Measurements from ENCODE around the gene CLCC1. TPM values are rescaled to one million over a fixed set of nuclear protein-coding genes. Genes with fewer than 3 reads are reported as not detected.
A peak's percentile ranks its signal among the peaks of the same experiment; 100 is the strongest.
"Not testable (repeated sequence)": the region's sequence is repeated elsewhere in the genome, so short reads cannot be mapped to it uniquely, and the experiment has no call there.

CLCC1 gene
- total RNA-seq, 8 experiments from 2014 or later: 21.2 to 33.7 (median 26.3) TPM

GRCh38 chr1:108955111-108955510, 8.2 kb downstream of the CLCC1 start:
- H3K27ac ChIP-seq: no peak overlapping the region
- ATAC-seq (replicated peaks in 6 of 8): no peak
- H3K4me1 ChIP-seq (replicated peaks in 1 of 2): no peaks in the 10 kb centered on the region
- WGBS, 10 experiments: 67 to 100% (median 93%) methylated on average over 1 to 3 of the region's 3 CpGs; no CpG with 5 or more reads in 1 of the 10 experiments
- in situ Hi-C loops (cut with MboI; ENCODE audit: low pct_unique_long_range_greater_than_20kb in 2 of 9, low sequenced_read_pairs in 9 of 9, unreplicated experiment in 9 of 9): no loop called here
- no peak overlapping the region for H3K4me3 ChIP-seq

DNA sequence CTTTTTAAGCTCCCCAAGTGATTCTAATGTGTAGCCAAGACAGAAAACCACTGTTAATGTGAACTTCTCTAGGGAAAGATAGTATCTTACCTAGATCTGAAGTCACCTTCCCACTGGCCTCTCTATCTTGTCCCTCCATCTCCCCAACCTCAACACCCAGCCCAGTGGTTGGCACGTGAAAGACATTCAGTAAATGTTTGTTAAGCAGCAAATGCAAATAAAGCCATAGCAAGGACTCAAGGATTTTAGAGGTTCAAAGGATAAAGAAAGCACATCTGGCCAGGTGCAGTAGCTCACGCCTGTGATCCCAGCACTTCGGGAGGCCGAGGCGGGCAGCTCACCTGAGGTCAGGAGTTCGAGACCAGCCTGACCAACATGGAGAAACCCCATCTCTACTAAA, 9.8 kb downstream of the CLCC1 start:
- in situ Hi-C loops (cut with MboI; ENCODE audit: low pct_unique_long_range_greater_than_20kb in 2 of 9, low sequenced_read_pairs in 9 of 9, unreplicated experiment in 9 of 9): no loop called here
- no peak overlapping the region for H3K4me3 ChIP-seq
- H3K27ac ChIP-seq: no peak overlapping the region
- 80 to 95% (median 94%) methylated on average over 1 to 6 of the region's 6 CpGs; no CpG with 5 or more reads in 4 of the 10 experiments for WGBS, 10 experiments
- no peak for ATAC-seq (replicated peaks in 6 of 8)
- H3K4me1 ChIP-seq (replicated peaks in 1 of 2): peaks cover 4 to 6% of the 10 kb centered on the region in 2 donors

DNA sequence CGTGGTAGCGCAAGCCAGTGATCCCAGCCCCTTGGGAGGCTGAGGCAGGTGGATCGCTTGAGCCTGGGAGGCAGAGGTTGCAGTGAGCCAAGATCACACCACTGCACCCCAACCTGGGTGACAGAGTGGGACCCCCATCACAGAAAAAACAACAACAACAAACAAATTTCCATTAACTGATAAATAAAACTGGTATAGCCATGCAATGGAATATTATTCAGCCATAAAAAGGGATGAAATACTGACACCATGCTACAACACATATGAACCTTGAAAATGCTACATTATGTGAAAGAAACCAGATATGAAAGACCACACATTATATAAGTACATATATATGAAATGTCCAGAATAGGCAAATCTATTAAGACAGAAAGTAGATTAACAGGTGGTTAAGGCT, 12.0 kb downstream of the CLCC1 start:
- 80 to 100% (median 95%) methylated on average over 1 to 3 of the region's 3 CpGs; no CpG with 5 or more reads in 3 of the 10 experiments for WGBS, 10 experiments
- no peak overlapping the region for H3K27ac ChIP-seq
- in situ Hi-C loops (cut with MboI; ENCODE audit: low pct_unique_long_range_greater_than_20kb in 2 of 9, low sequenced_read_pairs in 9 of 9, unreplicated experiment in 9 of 9): no loop called here
- peaks cover 11 to 15% of the 10 kb centered on the region in 2 donors for H3K4me1 ChIP-seq (replicated peaks in 1 of 2)
- ATAC-seq (replicated peaks in 6 of 8): no peak
- no peak overlapping the region for H3K4me3 ChIP-seq

DNA sequence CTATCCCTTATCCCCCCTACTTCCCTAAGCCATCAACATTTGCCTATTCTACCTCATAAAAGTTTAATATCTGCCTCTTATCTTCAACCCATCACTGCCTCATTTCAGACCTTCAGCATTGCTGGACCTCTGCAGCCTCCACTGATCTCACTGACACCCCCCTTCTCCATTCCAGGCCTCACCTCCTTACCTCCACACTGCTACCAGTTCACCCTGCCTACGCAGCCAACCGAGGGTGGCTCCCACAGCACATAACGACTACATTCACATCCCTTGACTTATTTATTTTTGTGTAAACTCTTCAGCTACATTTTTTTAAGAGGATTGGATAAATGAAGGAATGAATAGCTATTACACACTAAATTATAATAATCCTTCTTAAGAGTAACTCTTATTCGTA, 14.2 kb downstream of the CLCC1 start:
- Histone ChIP-seq H3K4me1 (replicated peaks in 1 of 2) (peaks cover 11 to 15% of the 10 kb centered on the region in 2 donors), H3K27ac (no peak overlapping the region), H3K4me3 (no peak overlapping the region)
- WGBS, 10 experiments: 52 to 100% (median 77%) methylated on average over 2 to 4 of the region's 4 CpGs; no CpG with 5 or more reads in 2 of the 10 experiments
- peak in 1 of 8 experiments; percentile 24 for ATAC-seq (replicated peaks in 6 of 8)
- in situ Hi-C loops (cut with MboI; ENCODE audit: low pct_unique_long_range_greater_than_20kb in 2 of 9, low sequenced_read_pairs in 9 of 9, unreplicated experiment in 9 of 9): no loop called here

DNA sequence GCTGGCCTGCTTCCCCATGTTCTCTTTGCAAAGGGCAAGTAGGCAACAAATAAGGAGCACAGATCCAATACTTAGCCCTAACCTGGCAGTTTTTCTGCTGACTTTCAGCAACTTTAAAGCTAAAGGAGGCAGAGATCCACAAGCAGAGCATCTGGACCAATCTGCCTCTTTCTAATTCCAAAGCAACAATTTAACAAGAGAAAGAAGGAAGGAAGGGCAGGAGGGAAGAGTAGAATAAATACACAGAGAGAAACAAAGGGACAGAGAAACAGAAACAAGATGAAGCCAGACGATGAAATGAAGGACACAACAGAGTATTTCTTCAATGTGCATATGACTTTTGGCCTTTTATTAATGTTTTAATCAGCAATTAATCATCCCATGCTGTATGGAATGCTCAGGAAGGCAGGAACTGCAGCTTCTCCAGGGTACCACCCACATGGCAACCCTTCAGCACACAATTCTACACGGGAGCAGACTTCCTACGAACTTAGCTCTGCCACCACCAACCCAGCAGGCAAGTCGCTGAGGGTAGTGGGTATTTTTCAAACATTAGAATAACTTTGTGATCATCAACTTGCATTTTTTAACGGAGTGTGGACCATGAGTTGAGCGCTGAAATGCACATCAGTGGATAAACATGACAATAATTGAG, 15.3 kb downstream of the CLCC1 start:
- in situ Hi-C loops (cut with MboI; ENCODE audit: low pct_unique_long_range_greater_than_20kb in 2 of 9, low sequenced_read_pairs in 9 of 9, unreplicated experiment in 9 of 9): no loop called here
- peak overlapping the region in 1 of 5 donors; percentile 9 for H3K4me3 ChIP-seq

DNA sequence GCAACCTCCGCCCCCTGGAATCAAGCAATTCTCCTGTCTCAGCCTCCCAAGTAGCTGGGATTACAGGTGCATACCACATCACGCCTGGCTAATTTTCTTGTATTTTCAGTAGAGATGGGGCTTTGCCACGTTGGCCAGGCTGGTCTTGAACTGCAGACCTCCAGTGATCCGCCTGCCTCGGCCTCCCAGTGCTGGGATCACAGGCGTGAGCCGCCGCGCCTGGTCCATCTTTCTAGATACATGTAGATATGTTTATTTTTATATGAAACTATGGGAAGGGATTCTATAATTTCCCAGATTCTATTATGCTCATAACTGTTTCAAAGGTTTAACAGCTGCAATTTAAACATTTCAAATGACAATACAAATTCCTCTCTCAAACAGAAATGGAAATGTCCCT, 27.1 kb downstream of the CLCC1 start:
- Histone ChIP-seq H3K4me3 (no peak overlapping the region), H3K27ac (no peak overlapping the region), H3K4me1 (replicated peaks in 1 of 2) (no peaks in the 10 kb centered on the region)
- 82 to 100% (median 99%) methylated on average over 3 to 9 of the region's 9 CpGs; no CpG with 5 or more reads in 2 of the 10 experiments for WGBS, 10 experiments
- in situ Hi-C loops (cut with MboI; ENCODE audit: low pct_unique_long_range_greater_than_20kb in 2 of 9, low sequenced_read_pairs in 9 of 9, unreplicated experiment in 9 of 9): no loop called here
- ATAC-seq (replicated peaks in 6 of 8): no peak

More for the DNA sequence above, 15.3 kb downstream of the CLCC1 start:
- Histone ChIP-seq H3K27ac (no peak overlapping the region), H3K4me1 (replicated peaks in 1 of 2) (peaks cover 11 to 15% of the 10 kb centered on the region in 2 donors)
- 4 to 46% (median 11%) methylated on average over 1 to 6 of the region's 6 CpGs for WGBS, 10 experiments
- peak in 7 of 8 experiments; percentile 51 to 82 (median 67) for ATAC-seq (replicated peaks in 6 of 8)

GRCh38 chr1:108933944-108934343, 29.3 kb downstream of the CLCC1 start:
- WGBS, 10 experiments: 63 to 100% (median 93%) methylated on average over 1 to 5 of the region's 5 CpGs
- ATAC-seq (replicated peaks in 6 of 8): no peak
- in situ Hi-C loops (cut with MboI; ENCODE audit: low pct_unique_long_range_greater_than_20kb in 2 of 9, low sequenced_read_pairs in 9 of 9, unreplicated experiment in 9 of 9): no loop called here

DNA sequence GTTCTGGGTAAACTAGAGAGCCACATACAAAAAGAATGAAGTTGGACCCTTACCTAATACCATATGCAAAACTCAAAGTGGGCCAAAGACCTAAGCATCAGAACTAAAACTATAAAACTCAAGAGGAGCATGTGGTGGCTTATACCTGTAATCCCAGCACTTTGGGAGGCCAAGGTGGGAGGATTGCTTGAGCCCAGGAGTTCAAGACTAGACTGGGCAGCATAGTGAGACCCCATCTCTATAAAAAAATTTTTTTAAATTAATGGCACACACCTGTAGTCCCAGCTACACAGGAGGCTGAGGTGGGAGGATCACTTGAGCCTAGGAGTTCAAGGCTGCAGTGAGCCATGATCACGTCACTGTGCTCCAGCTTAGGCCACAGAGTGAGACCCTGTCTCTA, 35.7 kb downstream of the CLCC1 start:
- H3K4me1 ChIP-seq (replicated peaks in 1 of 2); H3K27ac ChIP-seq; ATAC-seq (replicated peaks in 6 of 8); H3K4me3 ChIP-seq; in situ Hi-C loops (cut with MboI; ENCODE audit: low pct_unique_long_range_greater_than_20kb in 2 of 9, low sequenced_read_pairs in 9 of 9, unreplicated experiment in 9 of 9): not testable (repeated sequence)
- WGBS, 10 experiments: 100% methylated on average over 1 of the region's 1 CpG; no CpG with 5 or more reads in 4 of the 10 experiments

More at GRCh38 chr1:108933944-108934343, 29.3 kb downstream of the CLCC1 start:
- H3K4me1 ChIP-seq (replicated peaks in 1 of 2): no peaks in the 10 kb centered on the region
- H3K4me3 ChIP-seq: no peak overlapping the region
- H3K27ac ChIP-seq: no peak overlapping the region

GRCh38 chr1:108925920-108926319, 37.4 kb downstream of the CLCC1 start:
- Histone ChIP-seq H3K4me1 (replicated peaks in 1 of 2) (no peaks in the 10 kb centered on the region), H3K27ac (no peak overlapping the region), H3K4me3 (no peak overlapping the region)
- in situ Hi-C loops (cut with MboI; ENCODE audit: low pct_unique_long_range_greater_than_20kb in 2 of 9, low sequenced_read_pairs in 9 of 9, unreplicated experiment in 9 of 9): no loop called here
- WGBS, 10 experiments: 80 to 100% (median 100%) methylated on average over 1 to 2 of the region's 2 CpGs; no CpG with 5 or more reads in 1 of the 10 experiments
- ATAC-seq (replicated peaks in 6 of 8): peak in 1 of 8 experiments; percentile 43

- in situ Hi-C loops (cut with MboI; ENCODE audit: low pct_unique_long_range_greater_than_20kb in 2 of 9, low sequenced_read_pairs in 9 of 9, unreplicated experiment in 9 of 9): no loop called here
- no peak overlapping the region for H3K4me3 ChIP-seq
- H3K4me1 ChIP-seq (replicated peaks in 1 of 2): no peaks in the 10 kb centered on the region
- 78 to 100% (median 100%) methylated on average over 1 to 2 of the region's 2 CpGs; no CpG with 5 or more reads in 1 of the 10 experiments for WGBS, 10 experiments
- ATAC-seq (replicated peaks in 6 of 8): no peak
- no peak overlapping the region for H3K27ac ChIP-seq
These were observed 46.5 kb downstream of the CLCC1 start for GRCh38 chr1:108916788-108917187.

Other genes starting within 250 kb of the CLCC1 start
- gene STXBP3, start 216.8 kb downstream of the CLCC1 start, total RNA-seq: 10 to 100 TPM; 29.3 to 45.4 (median 38.8) TPM
- gene AKNAD1, start 106.4 kb downstream of the CLCC1 start, total RNA-seq: 1 to 10 TPM in 7 of 8 experiments, not detected in 1; 1.0 to 4.1 (median 2.6) TPM
- gene GPSM2, start 86.5 kb downstream of the CLCC1 start, total RNA-seq: 10 to 100 TPM in 6 of 8 experiments, 1 to 10 TPM in 2; 7.6 to 45.8 (median 15.1) TPM
- gene WDR47, start 78.6 kb upstream of the CLCC1 start, total RNA-seq: 10 to 100 TPM; 10.3 to 65.3 (median 48.6) TPM
- gene TAF13, start 112.5 kb upstream of the CLCC1 start, total RNA-seq: 100 to 1,000 TPM in 4 of 8 experiments, 10 to 100 TPM in 4; 56.4 to 190 (median 97.3) TPM
- 10 to 100 TPM; 20.1 to 72.2 (median 46.4) TPM for gene TMEM167B, start 127.3 kb upstream of the CLCC1 start, total RNA-seq
- 10 to 100 TPM in 4 of 8 experiments, 1 to 10 TPM in 2, under 1 TPM in 2; 0.54 to 14.7 (median 7.7) TPM for gene ELAPOR1, start 150.6 kb upstream of the CLCC1 start, total RNA-seq

Measured in motor neuron (in vitro differentiated cells).